ENCODE measurements around the gene HIP1.

- no peak for TF ChIP-seq POLR2A (IDR thresholded peaks at IDR 0.05; ENCODE audit: extremely low read depth, insufficient read length)
- no peak for TF ChIP-seq CTCF (IDR thresholded peaks at IDR 0.05; ENCODE audit: low read depth, low read length)
- no peak for TF ChIP-seq MYC (IDR thresholded peaks at IDR 0.05; ENCODE audit: low read depth, low read length)
- no peak for TF ChIP-seq MAX (IDR thresholded peaks at IDR 0.05; ENCODE audit: low read depth, low read length)
Measured at GRCh38 chr7:75638594-75639070, 100.1 kb downstream of the HIP1 start.
